Measurements from ENCODE around the gene PBX4. TPM values are rescaled to one million over a fixed set of nuclear protein-coding genes. Genes with fewer than 3 reads are reported as not detected.

PBX4 gene
- total and polyA plus RNA-seq, 10 of the 15 experiments (the other 5 are each of a cell fraction or from before 2014, with no cell fraction given), result 0.18 to 17.3 (median 4.2) TPM

DNA sequence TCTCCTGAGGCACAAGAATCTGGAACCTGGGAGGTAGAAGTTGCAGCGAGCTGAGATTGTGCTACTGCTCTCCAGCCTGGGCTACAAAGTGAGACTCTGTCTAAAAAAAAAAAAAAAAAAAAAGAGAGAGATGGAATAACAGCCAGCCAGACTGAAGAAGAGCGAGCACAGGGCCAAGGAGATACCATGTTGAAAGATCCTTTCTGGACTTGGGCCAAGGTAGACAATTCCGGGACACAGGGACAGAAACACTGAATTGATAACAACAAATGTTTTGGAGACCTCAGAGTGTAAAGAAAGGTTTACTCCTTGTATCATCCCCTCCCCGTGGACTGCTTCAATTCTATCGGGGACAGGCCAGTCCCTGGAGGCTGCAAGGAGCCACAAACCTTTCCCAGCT is 4.9 kb upstream of the PBX4 start:
- FAIRE-seq (no peak), ATAC-seq (no peak), DNase-seq (ENCODE audit: low read depth, low spot score) (no peak)
- ChIA-PET SMC1A (ENCODE audit: uncharacterized antibody, unreplicated experiment) (interaction anchor here (1.4 to 1.5 kb wide), 2 partner anchors 10 to 26 kb away, joined by 3 to 6 read pairs; no protein-coding TSS in a partner anchor), CTCF (interaction anchor here (0.8 to 1.0 kb wide), 2 partner anchors 17 to 91 kb away, joined by 3 read pairs; no protein-coding TSS in a partner anchor), POLR2A (interaction anchor here (0.7 to 1.2 kb wide), 2 partner anchors 15 to 88 kb away, joined by 3 to 5 read pairs; no protein-coding TSS in a partner anchor), RAD21 (ENCODE audit: unreplicated experiment) (interaction anchor here (0.7 kb wide), 1 partner anchor 91 kb away, joined by 3 read pairs; no protein-coding TSS in a partner anchor)
- Histone ChIP-seq H3K27ac (ENCODE audit: control insufficient read depth, insufficient read depth) (no peak overlapping the region), H3K9ac (ENCODE audit: control insufficient read depth, insufficient read depth, low read length) (no peak overlapping the region), H3K4me1 (ENCODE audit: control insufficient read depth, insufficient read depth, low read length) (0 out of 2 replicates have a peak, but pooled peaks cover 5% of the 10 kb centered on the region), H3K36me3 (ENCODE audit: control insufficient read depth in 2 of 2, insufficient read depth in 2 of 2, low read length in 1 of 2) (no peaks in the 10 kb centered on the region; a peak in 2 of 4 replicates), H3K4me3 (no peak overlapping the region), H3K27me3 (replicated peaks in 1 of 2; ENCODE audit: control insufficient read depth in 2 of 2, insufficient read depth in 2 of 2, low read length in 1 of 2) (no peaks in the 10 kb centered on the region), H4K20me1 (ENCODE audit: control insufficient read depth, insufficient read depth) (no peaks in the 10 kb centered on the region), H3K79me2 (ENCODE audit: control insufficient read depth, insufficient read depth, low read length) (no peaks in the 10 kb centered on the region), H3K9me3 (replicated peaks; ENCODE audit: control insufficient read depth, insufficient read depth, low read length) (no peaks in the 10 kb centered on the region), H3K4me2 (ENCODE audit: control insufficient read depth, insufficient read depth) (no peak overlapping the region), H2AFZ (ENCODE audit: control insufficient read depth, low read depth, low read length) (no peak overlapping the region)
- WGBS (ENCODE audit: insufficient coverage, insufficient replicate concordance, low lambda C conversion rate, missing lambda C conversion rate), result 99% methylated on average over 4 of the region's 5 CpGs
- intact Hi-C loops (cut with micrococcal nuclease; ENCODE audit: unreplicated experiment) (no loop called here), in situ Hi-C loops (cut with MboI) (no loop called here)
- TF ChIP-seq MTA2 (IDR thresholded peaks at IDR 0.05; ENCODE audit: low read depth) (no peak), PAX8 (IDR thresholded peaks at IDR 0.05) (no peak), ZBED1 (IDR thresholded peaks at IDR 0.05; ENCODE audit: borderline replicate concordance) (no peak), SMC3 (IDR thresholded peaks at IDR 0.05; ENCODE audit: borderline replicate concordance, low read length) (no peak)
- BruUV-seq (replicated peaks), result no TSS peak

DNA sequence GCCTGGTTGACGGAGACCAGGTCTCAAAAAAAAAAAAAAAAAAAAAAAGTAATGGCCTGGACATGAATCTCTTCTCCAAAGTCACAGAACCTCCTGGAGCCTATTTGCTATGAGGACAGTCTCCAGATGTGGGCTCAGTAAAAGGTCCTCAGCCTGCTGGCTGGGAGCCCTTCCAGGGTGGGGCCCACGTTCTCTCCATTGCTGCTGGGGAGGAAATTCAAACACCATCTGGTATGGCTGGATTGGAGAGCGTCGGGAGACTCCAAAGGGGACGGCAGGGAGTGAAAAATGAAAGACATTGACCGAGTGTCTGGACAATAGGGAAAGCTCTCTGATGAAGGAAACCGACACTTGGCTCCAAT is 1.3 kb upstream of the PBX4 start:
- no peaks in the 10 kb centered on the region for H3K27me3 ChIP-seq (replicated peaks in 1 of 2; ENCODE audit: control insufficient read depth in 2 of 2, insufficient read depth in 2 of 2, low read length in 1 of 2)
- no peak overlapping the region for H3K4me2 ChIP-seq (ENCODE audit: control insufficient read depth, insufficient read depth)
- ChIA-PET POLR2A (interaction anchor here (0.8 to 3.8 kb wide), 5 partner anchors 8 to 90 kb away, joined by 3 to 21 read pairs (median 4); no protein-coding TSS in a partner anchor), RAD21 (ENCODE audit: unreplicated experiment) (no interaction called here), SMC1A (ENCODE audit: uncharacterized antibody, unreplicated experiment) (interaction anchor here (1.2 kb wide), 2 partner anchors 20 to 88 kb away, joined by 3 to 4 read pairs; no protein-coding TSS in a partner anchor), CTCF (interaction anchor here (0.7 to 1.3 kb wide), 2 partner anchors 17 to 25 kb away, joined by 3 read pairs; no protein-coding TSS in a partner anchor)
- H3K4me3 ChIP-seq, result no peak overlapping the region
- 88% methylated on average over 6 of the region's 7 CpGs for WGBS (ENCODE audit: insufficient coverage, insufficient replicate concordance, low lambda C conversion rate, missing lambda C conversion rate)
- H3K79me2 ChIP-seq (ENCODE audit: control insufficient read depth, insufficient read depth, low read length), result peaks cover 6% of the 10 kb centered on the region
- intact Hi-C loops (cut with micrococcal nuclease; ENCODE audit: unreplicated experiment), result no loop called here
- FAIRE-seq (no peak), DNase-seq (ENCODE audit: low read depth, low spot score) (no peak), ATAC-seq (no peak)
- BruUV-seq (replicated peaks), result no TSS peak
- no peaks in the 10 kb centered on the region for H4K20me1 ChIP-seq (ENCODE audit: control insufficient read depth, insufficient read depth)
- H3K4me1 ChIP-seq (ENCODE audit: control insufficient read depth, insufficient read depth, low read length), result no peaks in the 10 kb centered on the region
- H3K27ac ChIP-seq (ENCODE audit: control insufficient read depth, insufficient read depth), result no peak overlapping the region
- in situ Hi-C loops (cut with MboI), result no loop called here
- H2AFZ ChIP-seq (ENCODE audit: control insufficient read depth, low read depth, low read length), result no peak overlapping the region
- no peaks in the 10 kb centered on the region; a peak in 2 of 4 replicates for H3K36me3 ChIP-seq (ENCODE audit: control insufficient read depth in 2 of 2, insufficient read depth in 2 of 2, low read length in 1 of 2)
- H3K9ac ChIP-seq (ENCODE audit: control insufficient read depth, insufficient read depth, low read length), result no peak overlapping the region
- no peaks in the 10 kb centered on the region for H3K9me3 ChIP-seq (replicated peaks; ENCODE audit: control insufficient read depth, insufficient read depth, low read length)
- TF ChIP-seq ZNF274 (IDR thresholded peaks at IDR 0.05; ENCODE audit: insufficient read depth, insufficient read length), result no peak
- TF ChIP-seq RAD21 (IDR thresholded peaks at IDR 0.05; ENCODE audit: insufficient read depth, low read depth, low read length), result no peak
- TF ChIP-seq, protein P1, sequence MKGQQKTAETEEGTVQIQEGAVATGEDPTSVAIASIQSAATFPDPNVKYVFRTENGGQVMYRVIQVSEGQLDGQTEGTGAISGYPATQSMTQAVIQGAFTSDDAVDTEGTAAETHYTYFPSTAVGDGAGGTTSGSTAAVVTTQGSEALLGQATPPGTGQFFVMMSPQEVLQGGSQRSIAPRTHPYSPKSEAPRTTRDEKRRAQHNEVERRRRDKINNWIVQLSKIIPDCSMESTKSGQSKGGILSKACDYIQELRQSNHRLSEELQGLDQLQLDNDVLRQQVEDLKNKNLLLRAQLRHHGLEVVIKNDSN (IDR thresholded peaks at IDR 0.05; ENCODE audit: borderline replicate concordance, extremely low read length, insufficient read depth, low read depth, low read length), result no peak
- TF ChIP-seq HDAC2 (IDR thresholded peaks at IDR 0.05), result no peak
- TF ChIP-seq NFYA (IDR thresholded peaks at IDR 0.05; ENCODE audit: borderline replicate concordance, low read depth, low read length), result no peak
- TF ChIP-seq TAF1 (IDR thresholded peaks at IDR 0.05; ENCODE audit: borderline replicate concordance, low read depth, low read length), result no peak
